Ecto neural progenitor cell (in vitro differentiated cells): Measurements from ENCODE around the gene ZNF407.

Experiments used
- DNase-seq: peaks from one replicate; pipeline ENCODE4 v3.0.0-alpha.2; 2018; ENCODE audit warnings: low spot score

ZNF407 gene

GRCh38 chr18:74832381-74832780 lies 234.7 kb downstream of the ZNF407 start:
- no peak for DNase-seq

- DNase-seq, result no peak
Observed at GRCh38 chr18:74832999-74833398, 235.3 kb downstream of the ZNF407 start.

GRCh38 chr18:74834424-74835309 lies 237.0 kb downstream of the ZNF407 start:
- DNase-seq, result no peak

- DNase-seq, result no peak
Observed at GRCh38 chr18:74836296-74837139, 238.8 kb downstream of the ZNF407 start.

- no peak for DNase-seq
Observed at GRCh38 chr18:74840492-74841167, 243.0 kb downstream of the ZNF407 start.

GRCh38 chr18:74841248-74841647 lies 243.6 kb downstream of the ZNF407 start:
- DNase-seq, result no peak

GRCh38 chr18:74849301-74849700 lies 251.6 kb downstream of the ZNF407 start:
- no peak for DNase-seq

GRCh38 chr18:74856434-74856833 lies 258.8 kb downstream of the ZNF407 start:
- no peak for DNase-seq

GRCh38 chr18:74856928-74857327 lies 259.3 kb downstream of the ZNF407 start:
- DNase-seq, result no peak

- DNase-seq, result no peak
Observed at GRCh38 chr18:74857901-74858300, 260.2 kb downstream of the ZNF407 start.

GRCh38 chr18:74861154-74861553 lies 263.5 kb downstream of the ZNF407 start:
- DNase-seq, result no peak

- DNase-seq, result no peak
Observed at GRCh38 chr18:74862094-74862493, 264.4 kb downstream of the ZNF407 start.

GRCh38 chr18:74866577-74866976 lies 268.9 kb downstream of the ZNF407 start:
- no peak for DNase-seq

- no peak for DNase-seq
Observed at GRCh38 chr18:74868461-74868860, 270.8 kb downstream of the ZNF407 start.

- DNase-seq, result no peak
Observed at GRCh38 chr18:74869904-74870863, 272.5 kb downstream of the ZNF407 start.

- DNase-seq, result no peak
Observed at GRCh38 chr18:74870950-74871349, 273.3 kb downstream of the ZNF407 start.

GRCh38 chr18:74873629-74874028 lies 276.0 kb downstream of the ZNF407 start:
- DNase-seq, result no peak

- DNase-seq, result no peak
Observed at GRCh38 chr18:74874351-74874750, 276.7 kb downstream of the ZNF407 start.

GRCh38 chr18:74876630-74877243 lies 279.1 kb downstream of the ZNF407 start:
- no peak for DNase-seq

GRCh38 chr18:74878267-74878666 lies 280.6 kb downstream of the ZNF407 start:
- no peak for DNase-seq
